ENCODE data around the gene COL27A1.

DNA sequence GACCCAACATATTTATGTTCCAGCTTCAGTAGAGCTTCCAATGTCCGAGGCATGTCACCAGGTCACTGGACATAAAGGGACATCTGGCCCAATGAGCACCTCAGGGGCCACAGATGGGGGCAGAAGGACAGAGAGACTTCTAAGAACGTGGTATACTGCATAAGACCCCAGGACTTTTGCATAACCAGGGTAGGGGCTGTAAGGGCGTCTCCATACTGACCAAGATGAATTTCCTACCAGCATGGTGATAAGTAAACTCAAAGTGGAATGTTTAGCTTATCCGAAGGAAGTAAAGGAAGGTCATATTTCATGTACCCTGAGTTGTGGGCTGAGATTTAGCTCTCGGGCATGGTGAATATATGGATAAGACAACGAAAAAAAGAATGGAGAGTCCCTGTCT, 17.5 kb upstream of the COL27A1 start:
- no peak for TF ChIP-seq ZC3H10 (CRISPR knock-in tag; IDR thresholded peaks at IDR 0.05)
- TF ChIP-seq, protein P1, sequence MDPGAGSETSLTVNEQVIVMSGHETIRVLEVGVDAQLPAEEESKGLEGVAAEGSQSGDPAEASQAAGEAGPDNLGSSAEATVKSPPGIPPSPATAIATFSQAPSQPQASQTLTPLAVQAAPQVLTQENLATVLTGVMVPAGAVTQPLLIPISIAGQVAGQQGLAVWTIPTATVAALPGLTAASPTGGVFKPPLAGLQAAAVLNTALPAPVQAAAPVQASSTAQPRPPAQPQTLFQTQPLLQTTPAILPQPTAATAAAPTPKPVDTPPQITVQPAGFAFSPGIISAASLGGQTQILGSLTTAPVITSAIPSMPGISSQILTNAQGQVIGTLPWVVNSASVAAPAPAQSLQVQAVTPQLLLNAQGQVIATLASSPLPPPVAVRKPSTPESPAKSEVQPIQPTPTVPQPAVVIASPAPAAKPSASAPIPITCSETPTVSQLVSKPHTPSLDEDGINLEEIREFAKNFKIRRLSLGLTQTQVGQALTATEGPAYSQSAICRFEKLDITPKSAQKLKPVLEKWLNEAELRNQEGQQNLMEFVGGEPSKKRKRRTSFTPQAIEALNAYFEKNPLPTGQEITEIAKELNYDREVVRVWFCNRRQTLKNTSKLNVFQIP (CRISPR knock-in tag; IDR thresholded peaks at IDR 0.05; ENCODE audit: borderline replicate concordance, low read depth), result no peak
